Measurements from ENCODE around the gene PARP14. TPM values are rescaled to one million over a fixed set of nuclear protein-coding genes. Genes with fewer than 3 reads are reported as not detected.

The PARP14 gene
- total RNA-seq, 1 experiment from 2014 or later: 17.4 TPM

DNA sequence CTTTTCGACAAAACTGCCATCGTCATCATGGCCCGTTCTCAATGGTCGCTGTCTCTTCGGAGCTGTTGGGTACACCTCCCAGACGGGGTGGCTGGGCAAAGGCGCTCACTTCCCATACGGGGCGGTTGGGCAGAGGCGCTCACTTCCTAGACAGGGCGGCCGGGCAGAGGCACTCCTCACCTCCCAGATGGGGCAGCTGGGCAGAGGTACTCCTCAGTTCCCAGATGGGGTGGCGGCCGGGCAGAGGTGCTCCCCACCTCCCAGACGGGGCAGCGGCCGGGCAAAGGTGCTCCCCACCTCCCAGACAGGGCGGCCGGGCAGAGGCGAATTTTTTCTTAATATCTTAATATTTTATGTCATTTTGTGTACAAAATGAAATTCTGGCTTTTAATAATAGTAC lies 44.5 kb downstream of the PARP14 start:
- no peaks in the 10 kb centered on the region for H3K27me3 Mint-ChIP-seq (ENCODE audit: low read depth)
- TF ChIP-seq, protein P1, sequence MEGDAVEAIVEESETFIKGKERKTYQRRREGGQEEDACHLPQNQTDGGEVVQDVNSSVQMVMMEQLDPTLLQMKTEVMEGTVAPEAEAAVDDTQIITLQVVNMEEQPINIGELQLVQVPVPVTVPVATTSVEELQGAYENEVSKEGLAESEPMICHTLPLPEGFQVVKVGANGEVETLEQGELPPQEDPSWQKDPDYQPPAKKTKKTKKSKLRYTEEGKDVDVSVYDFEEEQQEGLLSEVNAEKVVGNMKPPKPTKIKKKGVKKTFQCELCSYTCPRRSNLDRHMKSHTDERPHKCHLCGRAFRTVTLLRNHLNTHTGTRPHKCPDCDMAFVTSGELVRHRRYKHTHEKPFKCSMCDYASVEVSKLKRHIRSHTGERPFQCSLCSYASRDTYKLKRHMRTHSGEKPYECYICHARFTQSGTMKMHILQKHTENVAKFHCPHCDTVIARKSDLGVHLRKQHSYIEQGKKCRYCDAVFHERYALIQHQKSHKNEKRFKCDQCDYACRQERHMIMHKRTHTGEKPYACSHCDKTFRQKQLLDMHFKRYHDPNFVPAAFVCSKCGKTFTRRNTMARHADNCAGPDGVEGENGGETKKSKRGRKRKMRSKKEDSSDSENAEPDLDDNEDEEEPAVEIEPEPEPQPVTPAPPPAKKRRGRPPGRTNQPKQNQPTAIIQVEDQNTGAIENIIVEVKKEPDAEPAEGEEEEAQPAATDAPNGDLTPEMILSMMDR (conservative IDR thresholded peaks at IDR 0.05): no peak
- peaks cover 18 to 26% of the 10 kb centered on the region in 2 experiments for H3K9me3 Mint-ChIP-seq
- Histone ChIP-seq H4K20me1 (ENCODE audit: control insufficient read depth, insufficient read depth, insufficient read length) (no peaks in the 10 kb centered on the region), H3K4me2 (ENCODE audit: insufficient read depth, insufficient read length, low read length) (no peak overlapping the region), H2BK15ac (ENCODE audit: low read depth, low read length) (no peak overlapping the region), H3K27ac (ENCODE audit: insufficient read length, low read depth, low read length) (no peak overlapping the region), H3K9me3 (ENCODE audit: control insufficient read depth, low read depth, low read length) (no peaks in the 10 kb centered on the region), H3K79me1 (ENCODE audit: insufficient read depth, low read depth, low read length, poor library complexity, severe bottlenecking) (no peaks in the 10 kb centered on the region), H2AK5ac (ENCODE audit: insufficient read length, low read length) (no peak overlapping the region), H4K5ac (ENCODE audit: insufficient read length, low read depth, low read length) (no peak overlapping the region), H2BK5ac (ENCODE audit: insufficient read length, low read length) (no peak overlapping the region), H3K4me1 (ENCODE audit: insufficient read depth, low read length) (no peaks in the 10 kb centered on the region), H3K4ac (ENCODE audit: low read depth, low read length) (no peak overlapping the region), H2AFZ (ENCODE audit: low read length) (no peak overlapping the region), H3K56ac (ENCODE audit: insufficient read length, low read depth, low read length) (no peak overlapping the region), H3K18ac (ENCODE audit: insufficient read length, low read depth, low read length) (no peak overlapping the region), H4K91ac (ENCODE audit: insufficient read length, low read depth, low read length) (no peak overlapping the region), H2BK120ac (ENCODE audit: low read depth, low read length, poor library complexity, severe bottlenecking) (no peak overlapping the region), H2BK20ac (ENCODE audit: low read depth, low read length, poor library complexity, severe bottlenecking) (no peak overlapping the region), H3K14ac (ENCODE audit: insufficient read depth, low read length) (no peak overlapping the region), H3T11ph (ENCODE audit: low read length) (no peak overlapping the region), H4K8ac (replicated peaks; ENCODE audit: insufficient read length, low read depth, low read length) (no peak overlapping the region), H3K23me2 (ENCODE audit: insufficient read length, low read depth, low read length, poor library complexity, severe bottlenecking) (no peaks in the 10 kb centered on the region), H2BK12ac (ENCODE audit: insufficient read length, low read depth, low read length) (no peak overlapping the region), H3K27me3 (ENCODE audit: insufficient read depth, low read length) (no peaks in the 10 kb centered on the region), H3K9ac (ENCODE audit: extremely low read depth, insufficient read length, low read length) (no peak overlapping the region), H3K23ac (ENCODE audit: insufficient read length, low read depth, low read length) (no peak overlapping the region), H3K79me2 (ENCODE audit: insufficient read depth, low read length) (no peaks in the 10 kb centered on the region)
- no peak overlapping the region for H3K4me3 Mint-ChIP-seq
- H3K4me1 Mint-ChIP-seq: peaks cover 2 to 4% of the 10 kb centered on the region in 2 experiments
- WGBS (ENCODE audit: extremely low coverage, insufficient read length, low lambda C conversion rate): no CpG with 5 or more reads among the region's 20 CpGs
- no peak overlapping the region for H3K27ac Mint-ChIP-seq
- DNase-seq: no peak
- peaks cover 0 to 26% (median 20%) of the 10 kb centered on the region in 3 experiments; a peak in 5 of 7 replicates for H3K36me3 Mint-ChIP-seq (ENCODE audit: insufficient read depth in 1 of 3, low read depth in 3 of 3)
